Measurements from ENCODE around the gene RAPSN.

GRCh38 chr11:47466701-47467250 is 17.8 kb upstream of the RAPSN start:
- TF ChIP-seq TAF1 (IDR thresholded peaks at IDR 0.05; ENCODE audit: low read depth) (no peak), EP300 (conservative IDR thresholded peaks at IDR 0.05; ENCODE audit: poor library complexity, severe bottlenecking) (no peak), CTCF (IDR thresholded peaks at IDR 0.05; ENCODE audit: poor library complexity, severe bottlenecking) (no peak), POLR2AphosphoS5 (IDR thresholded peaks at IDR 0.05) (no peak), EZH2 (IDR thresholded peaks at IDR 0.05; ENCODE audit: borderline replicate concordance, insufficient read depth, low read length, poor library complexity, severe bottlenecking) (no peak), MXI1 (conservative IDR thresholded peaks at IDR 0.05; ENCODE audit: poor library complexity, severe bottlenecking) (no peak), SMC3 (conservative IDR thresholded peaks at IDR 0.05; ENCODE audit: poor library complexity) (no peak)
- TF ChIP-seq, protein P1, sequence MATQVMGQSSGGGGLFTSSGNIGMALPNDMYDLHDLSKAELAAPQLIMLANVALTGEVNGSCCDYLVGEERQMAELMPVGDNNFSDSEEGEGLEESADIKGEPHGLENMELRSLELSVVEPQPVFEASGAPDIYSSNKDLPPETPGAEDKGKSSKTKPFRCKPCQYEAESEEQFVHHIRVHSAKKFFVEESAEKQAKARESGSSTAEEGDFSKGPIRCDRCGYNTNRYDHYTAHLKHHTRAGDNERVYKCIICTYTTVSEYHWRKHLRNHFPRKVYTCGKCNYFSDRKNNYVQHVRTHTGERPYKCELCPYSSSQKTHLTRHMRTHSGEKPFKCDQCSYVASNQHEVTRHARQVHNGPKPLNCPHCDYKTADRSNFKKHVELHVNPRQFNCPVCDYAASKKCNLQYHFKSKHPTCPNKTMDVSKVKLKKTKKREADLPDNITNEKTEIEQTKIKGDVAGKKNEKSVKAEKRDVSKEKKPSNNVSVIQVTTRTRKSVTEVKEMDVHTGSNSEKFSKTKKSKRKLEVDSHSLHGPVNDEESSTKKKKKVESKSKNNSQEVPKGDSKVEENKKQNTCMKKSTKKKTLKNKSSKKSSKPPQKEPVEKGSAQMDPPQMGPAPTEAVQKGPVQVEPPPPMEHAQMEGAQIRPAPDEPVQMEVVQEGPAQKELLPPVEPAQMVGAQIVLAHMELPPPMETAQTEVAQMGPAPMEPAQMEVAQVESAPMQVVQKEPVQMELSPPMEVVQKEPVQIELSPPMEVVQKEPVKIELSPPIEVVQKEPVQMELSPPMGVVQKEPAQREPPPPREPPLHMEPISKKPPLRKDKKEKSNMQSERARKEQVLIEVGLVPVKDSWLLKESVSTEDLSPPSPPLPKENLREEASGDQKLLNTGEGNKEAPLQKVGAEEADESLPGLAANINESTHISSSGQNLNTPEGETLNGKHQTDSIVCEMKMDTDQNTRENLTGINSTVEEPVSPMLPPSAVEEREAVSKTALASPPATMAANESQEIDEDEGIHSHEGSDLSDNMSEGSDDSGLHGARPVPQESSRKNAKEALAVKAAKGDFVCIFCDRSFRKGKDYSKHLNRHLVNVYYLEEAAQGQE (IDR thresholded peaks at IDR 0.05; ENCODE audit: borderline replicate concordance), result no peak

Measured in neural cell (in vitro differentiated cells).